Fibroblast of pulmonary artery (primary cell): Measurements from ENCODE around the gene RAPGEF5.
"Not testable (repeated sequence)": the region's sequence is repeated elsewhere in the genome, so short reads cannot be mapped to it uniquely, and the experiment has no call there.

Source experiments
- DNase-seq: peaks from one replicate; pipeline ENCODE4 v3.0.0-alpha.2; 2010; ENCODE audit warnings: low read depth
- H3K4me3 ChIP-seq: replicated peaks from 2 replicates; pipeline ENCODE4 v1.5.1; 2011; ENCODE audit warnings: low read depth, mild to moderate bottlenecking, control low read depth, low read length, moderate library complexity
- CTCF ChIP-seq: IDR thresholded peaks from 2 replicates; pipeline ENCODE4 v1.5.1; 2011; ENCODE audit warnings: mild to moderate bottlenecking, control low read depth, low read length, inconsistent platforms; ENCODE audit errors: missing control alignments

RAPGEF5 gene

GRCh38 chr7:22090107-22090506 lies 266.8 kb downstream of the RAPGEF5 start:
- no peak for DNase-seq
- TF ChIP-seq CTCF: no peak
- no peak overlapping the region for H3K4me3 ChIP-seq

- no peak for DNase-seq
- no peak overlapping the region for H3K4me3 ChIP-seq
- no peak for TF ChIP-seq CTCF
Measured at GRCh38 chr7:22088827-22089226, 268.1 kb downstream of the RAPGEF5 start.

- DNase-seq: no peak
- TF ChIP-seq CTCF: no peak
- no peak overlapping the region for H3K4me3 ChIP-seq
Measured at GRCh38 chr7:22087861-22088260, 269.1 kb downstream of the RAPGEF5 start.

GRCh38 chr7:22083704-22084240 lies 273.2 kb downstream of the RAPGEF5 start:
- no peak for TF ChIP-seq CTCF

GRCh38 chr7:22082886-22083703 lies 273.9 kb downstream of the RAPGEF5 start:
- peak overlapping the region; percentile 82 for H3K4me3 ChIP-seq
- TF ChIP-seq CTCF: peak; percentile 63
- peak; percentile 76 for DNase-seq

More at GRCh38 chr7:22083704-22084240, 273.2 kb downstream of the RAPGEF5 start:
- peak overlapping the region; percentile 82 for H3K4me3 ChIP-seq
- DNase-seq: no peak

- TF ChIP-seq CTCF: no peak
- peak overlapping the region; percentile 82 for H3K4me3 ChIP-seq
- peak; percentile 7 for DNase-seq
Measured at GRCh38 chr7:22082553-22082885, 274.4 kb downstream of the RAPGEF5 start.

- not testable (repeated sequence) for DNase-seq, H3K4me3 ChIP-seq
Measured at GRCh38 chr7:22080219-22080618, 276.7 kb downstream of the RAPGEF5 start.

- not testable (repeated sequence) for H3K4me3 ChIP-seq, DNase-seq
Measured at GRCh38 chr7:22078872-22079271, 278.1 kb downstream of the RAPGEF5 start.
